HEK293 (cell line): ENCODE results near the gene NR2C2.

Source experiments
- CTCF ChIP-seq: fragments of 450-650 bp; formaldehyde crosslinking; IDR thresholded peaks from 2 replicates; pipeline ENCODE4 v1.5.1; 2016; ENCODE audit warnings: missing biosample characterization, missing genetic modification characterization
- HOXA7 ChIP-seq: sonication (generic); formaldehyde crosslinking; IDR thresholded peaks from 2 replicates; pipeline ENCODE4 v1.8.1; 2022; ENCODE audit warnings: missing genetic modification reagents, borderline replicate concordance
- KLF9 ChIP-seq: fragments of 450-650 bp; formaldehyde crosslinking; IDR thresholded peaks from 2 replicates; pipeline ENCODE4 v1.5.1; 2016; ENCODE audit warnings: missing biosample characterization, missing genetic modification characterization, low read depth
- OSR2 ChIP-seq: fragments of 450-650 bp; formaldehyde crosslinking; IDR thresholded peaks from 2 replicates; pipeline ENCODE4 v1.5.1; 2016; ENCODE audit warnings: missing biosample characterization, missing genetic modification characterization
- REST ChIP-seq: fragments of 450-650 bp; formaldehyde crosslinking; IDR thresholded peaks from 2 replicates; pipeline ENCODE4 v1.5.1; 2016; ENCODE audit warnings: missing biosample characterization, missing genetic modification characterization
- TCF7L2 ChIP-seq: IDR thresholded peaks from 2 replicates; pipeline ENCODE4 v1.6.1; 2011; ENCODE audit warnings: low read depth, mild to moderate bottlenecking, inconsistent platforms, low read length, moderate library complexity, borderline replicate concordance
- ZNF146 ChIP-seq: fragments of 450-650 bp; formaldehyde crosslinking; IDR thresholded peaks from 2 replicates; pipeline ENCODE4 v1.5.1; 2016; ENCODE audit warnings: missing biosample characterization, missing genetic modification characterization
- ZNF292 ChIP-seq: fragments of 450-650 bp; formaldehyde crosslinking; IDR thresholded peaks from 2 replicates; pipeline ENCODE4 v1.5.1; 2016; ENCODE audit warnings: low read depth, missing biosample characterization, missing genetic modification characterization, borderline replicate concordance
- ZNF37A ChIP-seq: fragments of 450-650 bp; IDR thresholded peaks from 2 replicates; pipeline ENCODE4 v1.5.1; 2018; ENCODE audit warnings: missing biosample characterization, missing genetic modification characterization
- ZNF394 ChIP-seq: fragments of 450-650 bp; formaldehyde crosslinking; IDR thresholded peaks from 2 replicates; pipeline ENCODE4 v1.5.1; 2016; ENCODE audit warnings: missing biosample characterization, missing genetic modification characterization, mild to moderate bottlenecking, moderate library complexity, borderline replicate concordance
- ZNF548 ChIP-seq: fragments of 450-650 bp; formaldehyde crosslinking; IDR thresholded peaks from 2 replicates; pipeline ENCODE4 v1.5.1; 2016; ENCODE audit warnings: missing biosample characterization, missing genetic modification characterization
- ZNF704 ChIP-seq: fragments of 450-650 bp; formaldehyde crosslinking; IDR thresholded peaks from 2 replicates; pipeline ENCODE4 v1.5.1; 2016; ENCODE audit warnings: missing biosample characterization, missing genetic modification characterization
- ZSCAN5A ChIP-seq: fragments of 450-650 bp; formaldehyde crosslinking; IDR thresholded peaks from 2 replicates; pipeline ENCODE4 v1.5.1; 2016; ENCODE audit warnings: missing biosample characterization, missing genetic modification characterization

- TF ChIP-seq CTCF (tag by site-specific recombination) (no peak), OSR2 (tag by site-specific recombination) (no peak), ZNF394 (tag by site-specific recombination) (peak; percentile 80; the same call in 1 of the 2 replicates), ZNF548 (tag by site-specific recombination) (no peak), KLF9 (0 out of 2 replicates have a peak, but pooled peaks have one; percentile 19), ZNF37A (no peak), ZSCAN5A (tag by site-specific recombination) (peak; percentile 65; the same call in 1 of the 2 replicates), TCF7L2 (no peak), ZNF704 (tag by site-specific recombination) (no peak), HOXA7 (CRISPR knock-in tag) (no peak), ZNF146 (tag by site-specific recombination) (no peak), REST (tag by site-specific recombination) (no peak), ZNF292 (tag by site-specific recombination) (no peak)
Observed at GRCh38 chr3:15064835-15065549, 117.6 kb downstream of the NR2C2 start, which contains the start of gene MRPS25.
